ENCODE measurements around the gene KRTAP10-8. TPM values are rescaled to one million over a fixed set of nuclear protein-coding genes. Genes with fewer than 3 reads are reported as not detected.

KRTAP10-8 gene
- total and polyA plus RNA-seq, 2 donors from 2014 or later: not detected

Other genes starting within 250 kb of the KRTAP10-8 start
- 1.4 TPM for gene LRRC3, start 156.6 kb upstream of the KRTAP10-8 start, total RNA-seq
- 0.60 TPM for gene LRRC3, start 156.6 kb upstream of the KRTAP10-8 start, polyA plus RNA-seq (ENCODE audit: insufficient read depth, low read depth, low replicate concordance)
- not detected for gene KRTAP10-1, start 71.9 kb upstream of the KRTAP10-8 start, total RNA-seq
- gene KRTAP10-1, start 71.9 kb upstream of the KRTAP10-8 start, polyA plus RNA-seq (ENCODE audit: insufficient read depth, low read depth, low replicate concordance): not detected
- not detected for gene KRTAP10-2, start 60.6 kb upstream of the KRTAP10-8 start, total RNA-seq
- not detected for gene KRTAP10-2, start 60.6 kb upstream of the KRTAP10-8 start, polyA plus RNA-seq (ENCODE audit: insufficient read depth, low read depth, low replicate concordance)
- gene KRTAP10-3, start 53.3 kb upstream of the KRTAP10-8 start, total RNA-seq: not detected
- gene KRTAP10-3, start 53.3 kb upstream of the KRTAP10-8 start, polyA plus RNA-seq (ENCODE audit: insufficient read depth, low read depth, low replicate concordance): not detected
- not detected for gene KRTAP10-4, start 38.4 kb upstream of the KRTAP10-8 start, total RNA-seq
- gene KRTAP10-4, start 38.4 kb upstream of the KRTAP10-8 start, polyA plus RNA-seq (ENCODE audit: insufficient read depth, low read depth, low replicate concordance): not detected
- gene KRTAP10-5, start 31.5 kb upstream of the KRTAP10-8 start, total RNA-seq: not detected
- not detected for gene KRTAP10-5, start 31.5 kb upstream of the KRTAP10-8 start, polyA plus RNA-seq (ENCODE audit: insufficient read depth, low read depth, low replicate concordance)
- gene KRTAP10-6, start 19.6 kb upstream of the KRTAP10-8 start, total RNA-seq: not detected
- not detected for gene KRTAP10-6, start 19.6 kb upstream of the KRTAP10-8 start, polyA plus RNA-seq (ENCODE audit: insufficient read depth, low read depth, low replicate concordance)
- not detected for gene KRTAP10-7, start 11.5 kb upstream of the KRTAP10-8 start, total RNA-seq
- not detected for gene KRTAP10-7, start 11.5 kb upstream of the KRTAP10-8 start, polyA plus RNA-seq (ENCODE audit: insufficient read depth, low read depth, low replicate concordance)
- not detected for gene KRTAP10-9, start 15.0 kb downstream of the KRTAP10-8 start, total RNA-seq
- gene KRTAP10-9, start 15.0 kb downstream of the KRTAP10-8 start, polyA plus RNA-seq (ENCODE audit: insufficient read depth, low read depth, low replicate concordance): not detected
- not detected for gene KRTAP10-10, start 25.3 kb downstream of the KRTAP10-8 start, total RNA-seq
- gene KRTAP10-10, start 25.3 kb downstream of the KRTAP10-8 start, polyA plus RNA-seq (ENCODE audit: insufficient read depth, low read depth, low replicate concordance): not detected
- not detected for gene KRTAP10-11, start 34.3 kb downstream of the KRTAP10-8 start, total RNA-seq
- gene KRTAP10-11, start 34.3 kb downstream of the KRTAP10-8 start, polyA plus RNA-seq (ENCODE audit: insufficient read depth, low read depth, low replicate concordance): not detected
- not detected for gene KRTAP12-4, start 42.6 kb downstream of the KRTAP10-8 start, total RNA-seq
- gene KRTAP12-4, start 42.6 kb downstream of the KRTAP10-8 start, polyA plus RNA-seq (ENCODE audit: insufficient read depth, low read depth, low replicate concordance): not detected
- gene KRTAP12-3, start 45.9 kb downstream of the KRTAP10-8 start, total RNA-seq: not detected
- gene KRTAP12-3, start 45.9 kb downstream of the KRTAP10-8 start, polyA plus RNA-seq (ENCODE audit: insufficient read depth, low read depth, low replicate concordance): not detected
- gene KRTAP12-2, start 54.8 kb downstream of the KRTAP10-8 start, total RNA-seq: not detected
- gene KRTAP12-2, start 54.8 kb downstream of the KRTAP10-8 start, polyA plus RNA-seq (ENCODE audit: insufficient read depth, low read depth, low replicate concordance): not detected
- gene KRTAP12-1, start 70.1 kb downstream of the KRTAP10-8 start, total RNA-seq: not detected
- gene KRTAP12-1, start 70.1 kb downstream of the KRTAP10-8 start, polyA plus RNA-seq (ENCODE audit: insufficient read depth, low read depth, low replicate concordance): not detected
- not detected for gene KRTAP10-12, start 85.1 kb downstream of the KRTAP10-8 start, total RNA-seq
- gene KRTAP10-12, start 85.1 kb downstream of the KRTAP10-8 start, polyA plus RNA-seq (ENCODE audit: insufficient read depth, low read depth, low replicate concordance): not detected
- gene TSPEAR, start 99.5 kb downstream of the KRTAP10-8 start, total RNA-seq: 0.22 TPM
- 0.09 TPM for gene TSPEAR, start 99.5 kb downstream of the KRTAP10-8 start, polyA plus RNA-seq (ENCODE audit: insufficient read depth, low read depth, low replicate concordance)
- 86.0 TPM for gene UBE2G2, start 189.7 kb downstream of the KRTAP10-8 start, total RNA-seq
- gene UBE2G2, start 189.7 kb downstream of the KRTAP10-8 start, polyA plus RNA-seq (ENCODE audit: insufficient read depth, low read depth, low replicate concordance): 39.4 TPM
- gene SUMO3, start 206.0 kb downstream of the KRTAP10-8 start, total RNA-seq: 88.6 TPM
- gene SUMO3, start 206.0 kb downstream of the KRTAP10-8 start, polyA plus RNA-seq (ENCODE audit: insufficient read depth, low read depth, low replicate concordance): 89.9 TPM

Measured in kidney (tissue), 2 donors.